GM10847 (cell line): ENCODE results near the gene LDLRAD3.

ENCODE experiments used
- POLR2A ChIP-seq: IDR thresholded peaks from 2 replicates; pipeline ENCODE4 v1.6.1; 2011; ENCODE audit not compliant: insufficient read length; ENCODE audit errors: extremely low read depth

LDLRAD3 gene

DNA sequence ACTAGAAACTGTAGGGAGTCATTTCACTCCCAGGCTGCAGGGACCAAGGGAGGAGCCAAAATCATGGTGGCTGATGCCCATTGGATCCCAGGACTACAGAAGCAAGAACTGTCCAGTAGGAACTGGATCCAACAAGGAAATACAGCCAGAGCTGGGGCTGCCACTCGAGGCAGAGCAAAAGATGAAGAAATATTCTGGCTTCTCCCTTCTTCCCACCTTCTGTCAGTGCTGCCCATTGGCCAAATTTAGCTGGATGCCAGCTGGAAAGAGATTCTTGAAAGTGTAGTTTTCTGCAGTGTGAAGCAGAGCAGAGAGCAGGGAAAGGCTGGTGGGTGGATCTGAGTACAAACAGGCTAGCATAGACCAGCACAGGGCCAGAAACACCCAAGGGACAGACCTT lies 299.8 kb downstream of the LDLRAD3 start:
- TF ChIP-seq POLR2A, result no peak

DNA sequence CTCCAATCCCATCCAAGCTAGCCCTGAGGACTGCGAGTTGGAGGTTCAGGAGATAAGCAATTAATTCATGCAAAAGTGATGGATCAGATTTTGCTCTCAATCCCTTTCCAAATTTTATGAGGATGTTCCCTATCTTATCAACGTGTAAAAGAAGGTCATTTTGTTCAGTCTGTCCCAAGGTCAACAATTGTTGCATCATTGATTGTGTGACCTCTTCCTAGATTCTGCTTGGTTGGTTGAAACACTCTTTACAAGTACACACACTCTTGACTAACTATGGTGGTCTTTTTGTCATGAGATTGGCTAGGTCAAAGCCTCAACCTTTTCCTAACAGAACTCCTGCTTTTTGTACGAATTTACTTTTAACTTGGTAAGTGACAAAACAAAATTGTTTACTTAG lies 303.6 kb downstream of the LDLRAD3 start:
- no peak for TF ChIP-seq POLR2A

GRCh38 chr11:36248436-36248835 lies 304.6 kb downstream of the LDLRAD3 start:
- no peak for TF ChIP-seq POLR2A

- TF ChIP-seq POLR2A, result no peak
Measured at GRCh38 chr11:36249246-36249645, 305.4 kb downstream of the LDLRAD3 start.

GRCh38 chr11:36251823-36252222 lies 308.0 kb downstream of the LDLRAD3 start:
- no peak for TF ChIP-seq POLR2A

GRCh38 chr11:36253238-36253637 lies 309.4 kb downstream of the LDLRAD3 start:
- TF ChIP-seq POLR2A, result no peak

DNA sequence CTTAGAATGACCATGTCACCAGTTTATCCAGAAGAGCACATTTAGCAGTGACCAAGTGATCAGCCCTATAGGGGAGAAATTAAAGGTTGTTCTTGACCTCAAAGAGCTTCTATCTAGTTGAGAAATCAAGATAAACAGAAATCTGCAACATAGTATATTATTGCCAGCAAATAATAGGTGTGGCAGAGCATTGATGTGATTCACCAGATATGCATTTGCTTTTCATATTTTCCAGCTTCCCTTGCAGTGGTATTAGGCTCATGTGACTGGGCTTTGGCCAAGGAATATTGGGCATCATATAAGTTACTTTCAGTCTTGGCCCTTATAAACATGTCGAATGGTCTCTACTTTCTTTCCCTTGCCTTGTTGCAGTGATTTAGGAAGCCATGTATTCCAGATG lies 310.9 kb downstream of the LDLRAD3 start:
- TF ChIP-seq POLR2A, result no peak

DNA sequence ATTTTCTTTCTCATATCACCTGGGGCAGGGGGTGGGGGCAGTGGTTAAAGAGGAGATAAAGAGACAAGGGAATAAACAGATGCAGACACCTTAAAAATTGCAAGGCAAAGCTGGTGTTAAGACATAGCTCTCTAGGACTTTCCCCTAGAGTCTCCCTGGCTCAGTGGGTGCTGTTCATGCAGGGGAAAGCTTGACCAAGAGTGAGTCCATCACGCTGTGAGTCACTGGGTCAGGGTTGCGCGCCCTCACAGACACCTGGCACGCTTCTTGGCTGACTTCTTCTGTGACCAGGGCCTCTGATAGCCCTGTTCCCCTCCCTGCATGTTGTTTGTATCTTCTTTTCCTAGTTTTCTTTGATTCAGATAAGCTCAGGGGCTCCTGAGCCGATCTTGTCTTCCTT lies 313.5 kb downstream of the LDLRAD3 start:
- no peak for TF ChIP-seq POLR2A

GRCh38 chr11:36258730-36259360 lies 315.0 kb downstream of the LDLRAD3 start:
- no peak for TF ChIP-seq POLR2A

- no peak for TF ChIP-seq POLR2A
Measured at GRCh38 chr11:36261094-36261493, 317.2 kb downstream of the LDLRAD3 start.

DNA sequence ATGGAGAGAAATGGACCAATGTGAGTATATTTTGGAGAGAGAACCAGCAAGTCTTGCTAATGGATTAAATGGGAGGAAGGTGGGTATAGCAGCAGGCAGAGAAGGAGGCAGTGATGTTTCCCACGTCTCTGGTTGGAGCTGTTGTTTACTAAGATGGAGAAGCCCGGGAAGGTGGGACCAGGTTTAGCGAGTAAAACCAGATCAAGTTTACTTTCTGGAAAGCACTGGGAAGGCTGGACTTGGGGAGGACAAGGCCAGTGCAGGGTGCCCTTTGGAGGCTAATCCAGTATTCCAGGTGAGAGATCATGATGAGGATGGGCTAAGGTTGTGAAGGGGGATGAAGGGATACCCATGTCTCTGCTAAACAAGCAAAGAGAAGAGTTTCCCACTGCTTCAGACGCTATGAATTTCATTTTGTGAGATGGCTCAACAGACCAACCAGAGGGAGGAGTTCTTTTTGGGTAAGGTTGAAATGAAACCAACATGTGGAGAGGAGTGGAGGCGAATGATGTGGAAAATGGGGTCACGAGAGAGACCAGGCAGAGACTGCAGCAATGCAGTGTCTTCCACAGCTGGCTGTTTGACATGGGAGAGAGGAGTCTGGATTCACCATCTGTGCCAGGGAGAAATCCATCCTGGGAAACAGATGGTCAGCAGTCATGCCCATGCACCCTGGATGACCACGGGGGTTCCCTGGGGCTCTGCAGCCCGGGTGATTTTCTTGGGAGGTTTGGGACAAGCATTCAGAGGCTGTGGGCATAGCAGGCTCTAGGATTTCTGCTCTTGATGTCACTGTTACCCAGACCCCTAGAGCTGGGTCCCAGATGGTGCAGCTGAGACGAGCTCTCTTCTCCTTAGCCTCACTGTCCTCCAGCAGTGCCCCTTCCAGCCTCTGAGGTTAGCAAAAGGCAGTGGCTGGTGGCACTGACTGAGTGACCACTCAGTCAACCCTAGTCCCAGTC lies 320.4 kb downstream of the LDLRAD3 start:
- TF ChIP-seq POLR2A, result no peak

DNA sequence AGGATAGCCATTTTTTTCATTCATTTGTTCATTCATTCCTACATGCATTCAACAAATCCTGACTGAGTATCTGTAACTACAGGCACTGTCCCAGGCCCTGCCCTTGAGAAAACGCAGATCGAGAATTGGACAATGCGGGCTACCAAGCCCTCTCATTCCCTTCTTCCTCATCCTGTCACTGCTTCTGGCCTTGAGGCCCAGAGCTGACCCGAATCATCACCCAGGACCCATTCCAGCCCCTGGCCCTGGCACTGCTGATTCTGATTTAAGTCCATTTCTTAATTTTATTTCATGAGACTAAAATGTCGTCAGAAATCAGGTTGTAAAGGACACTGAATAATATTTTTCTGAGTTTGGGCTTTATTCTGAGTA lies 321.1 kb downstream of the LDLRAD3 start:
- no peak for TF ChIP-seq POLR2A

- TF ChIP-seq POLR2A, result no peak
Measured at GRCh38 chr11:36265793-36266628, 322.1 kb downstream of the LDLRAD3 start.

DNA sequence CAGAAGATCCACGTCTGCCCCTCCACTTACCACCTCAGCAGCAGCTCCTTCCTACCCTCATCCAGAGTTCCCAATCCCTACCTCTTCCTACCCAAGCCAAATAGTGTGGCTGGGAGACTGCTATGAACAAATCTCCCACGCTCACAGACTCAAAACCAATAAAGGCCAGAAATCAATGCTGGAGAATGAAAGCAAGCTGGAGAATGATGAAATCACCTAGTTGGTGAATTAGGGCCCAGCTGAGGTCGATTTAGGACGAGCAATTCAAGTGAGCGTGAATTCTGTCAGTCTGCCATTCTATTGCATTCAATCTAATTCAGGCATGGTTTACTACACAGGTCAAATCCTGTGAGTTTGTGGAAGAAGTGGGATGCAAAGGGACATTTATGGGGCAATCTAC lies 322.9 kb downstream of the LDLRAD3 start:
- no peak for TF ChIP-seq POLR2A

DNA sequence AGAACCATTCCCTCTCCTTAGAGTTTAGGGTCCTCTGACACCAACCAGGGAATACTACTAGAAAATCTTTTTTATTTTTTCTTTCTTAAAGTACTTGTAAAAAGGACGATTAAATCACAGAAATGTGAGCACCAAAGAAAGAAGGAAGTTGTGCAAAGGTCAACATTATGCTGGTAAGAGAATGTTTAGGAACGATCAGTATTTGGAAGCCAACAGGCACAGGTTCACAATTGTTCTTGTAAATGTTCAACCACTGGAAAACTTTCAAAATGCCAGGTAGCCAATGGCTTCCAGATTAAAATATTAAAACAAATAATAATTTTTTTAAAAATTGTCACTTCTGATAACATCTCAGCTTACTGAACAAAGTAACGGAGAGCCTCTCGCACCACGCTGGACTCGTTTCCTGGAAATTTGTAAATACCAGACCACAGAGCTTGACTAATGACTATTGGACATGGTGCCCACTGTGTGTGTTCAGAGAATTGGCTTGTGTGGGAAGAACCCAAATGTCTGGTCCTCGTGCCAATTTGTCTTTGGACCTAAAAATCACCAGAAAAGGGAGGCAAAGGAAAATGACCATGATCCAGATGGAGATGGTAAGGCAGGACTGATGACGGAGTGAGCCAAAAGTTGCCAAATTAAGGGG lies 324.6 kb downstream of the LDLRAD3 start:
- no peak for TF ChIP-seq POLR2A
